GM21723 (cell line): ENCODE results near the gene PGPEP1.
A peak's percentile ranks its signal among the peaks of the same experiment; 100 is the strongest.
"Not testable (repeated sequence)": the region's sequence is repeated elsewhere in the genome, so short reads cannot be mapped to it uniquely, and the experiment has no call there.

ENCODE experiments used
- ATAC-seq: cut with Tn5 transposase; IDR thresholded peaks from one replicate; pipeline ENCODE4 v1.9.1; 2021; ENCODE audit warnings: mild to moderate bottlenecking, moderate library complexity; ENCODE audit not compliant: unreplicated experiment

Gene PGPEP1

DNA sequence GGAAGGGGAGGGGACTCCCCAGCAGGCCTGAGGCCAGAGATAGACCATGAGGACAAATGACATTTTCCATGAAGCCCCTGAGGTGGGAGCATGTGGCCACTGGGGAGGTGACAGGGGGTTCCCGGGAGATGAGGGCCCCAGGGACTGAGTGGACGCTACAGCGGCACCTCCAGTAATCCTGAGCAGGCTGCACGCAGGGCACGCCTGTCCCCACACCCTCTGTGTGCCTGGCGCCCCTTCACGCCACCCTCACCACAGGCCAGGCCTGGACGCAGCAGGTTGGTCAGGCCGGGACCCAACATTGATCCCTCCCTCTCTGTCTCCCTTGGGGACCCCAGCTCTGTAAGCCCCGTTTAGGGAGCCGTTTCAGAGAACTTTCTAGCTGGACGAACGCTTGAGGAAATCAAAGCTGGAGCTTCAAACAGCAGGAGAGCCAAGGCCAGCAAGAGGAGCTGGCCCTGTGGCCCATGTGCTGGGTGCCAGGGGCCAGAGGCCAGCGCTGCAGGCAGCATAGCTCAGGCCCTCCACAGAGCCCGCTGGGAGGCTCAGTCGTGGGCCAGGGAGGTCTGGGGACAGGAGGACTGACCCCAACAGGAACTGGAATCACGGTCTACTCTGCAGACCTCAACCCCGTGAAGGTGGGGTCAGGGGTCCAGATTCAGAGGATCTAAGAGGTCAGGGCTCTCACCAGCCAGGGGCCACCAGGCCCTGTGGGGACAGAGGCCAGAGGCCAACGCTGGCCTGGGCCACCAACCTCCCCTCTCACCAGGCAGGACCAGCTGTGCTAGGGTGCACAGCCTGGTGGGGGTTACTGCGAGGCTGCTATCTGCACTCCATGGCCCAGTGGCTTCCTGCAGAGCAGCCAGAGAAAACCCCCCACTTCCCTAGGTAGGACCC is 32.1 kb upstream of the PGPEP1 start:
- ATAC-seq: no peak

DNA sequence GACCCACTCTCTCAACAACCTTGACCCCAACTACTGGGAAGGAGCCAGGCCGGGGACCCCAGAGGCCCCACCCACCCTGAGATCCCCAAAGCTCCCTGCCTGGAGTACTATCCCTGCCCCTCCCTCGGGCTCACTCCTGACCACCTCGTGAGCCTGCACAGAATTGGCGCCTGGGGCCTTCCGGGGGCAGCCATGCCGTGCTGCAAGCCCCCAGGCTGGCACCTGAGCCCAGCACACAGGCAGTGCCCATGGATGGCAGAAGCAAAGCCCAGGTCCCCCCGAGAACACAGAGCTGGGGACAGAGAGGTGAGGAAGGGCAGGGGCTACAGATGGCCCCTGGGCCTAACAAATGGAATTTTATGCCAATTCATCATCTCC is 31.5 kb upstream of the PGPEP1 start:
- no peak for ATAC-seq

DNA sequence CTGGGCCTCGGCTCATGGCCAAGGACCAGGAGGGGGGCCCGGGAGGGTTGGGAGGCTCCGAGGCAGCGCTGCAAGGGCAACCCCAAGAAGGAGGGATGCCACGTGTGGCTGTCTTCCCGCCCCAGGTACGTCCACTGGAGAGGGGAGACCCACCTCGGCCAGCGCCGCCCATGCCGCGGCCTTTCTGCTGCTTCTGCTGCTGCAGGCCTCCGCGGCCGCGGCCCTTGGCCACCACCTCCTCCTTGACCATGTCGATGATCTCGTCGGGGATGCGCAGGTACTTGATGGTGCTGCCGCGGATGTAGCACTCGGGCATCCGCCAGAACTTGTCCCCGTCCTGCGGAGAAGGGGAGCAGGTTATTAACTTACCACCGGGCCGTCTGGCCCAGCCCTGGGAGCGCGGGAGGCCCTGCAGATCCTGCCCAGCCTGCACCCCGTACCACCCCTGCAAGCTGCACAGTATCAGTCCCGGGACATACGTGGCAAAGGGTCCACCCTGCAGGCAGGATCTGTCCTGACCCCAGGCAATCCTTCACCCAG is 30.8 kb upstream of the PGPEP1 start:
- ATAC-seq: no peak

DNA sequence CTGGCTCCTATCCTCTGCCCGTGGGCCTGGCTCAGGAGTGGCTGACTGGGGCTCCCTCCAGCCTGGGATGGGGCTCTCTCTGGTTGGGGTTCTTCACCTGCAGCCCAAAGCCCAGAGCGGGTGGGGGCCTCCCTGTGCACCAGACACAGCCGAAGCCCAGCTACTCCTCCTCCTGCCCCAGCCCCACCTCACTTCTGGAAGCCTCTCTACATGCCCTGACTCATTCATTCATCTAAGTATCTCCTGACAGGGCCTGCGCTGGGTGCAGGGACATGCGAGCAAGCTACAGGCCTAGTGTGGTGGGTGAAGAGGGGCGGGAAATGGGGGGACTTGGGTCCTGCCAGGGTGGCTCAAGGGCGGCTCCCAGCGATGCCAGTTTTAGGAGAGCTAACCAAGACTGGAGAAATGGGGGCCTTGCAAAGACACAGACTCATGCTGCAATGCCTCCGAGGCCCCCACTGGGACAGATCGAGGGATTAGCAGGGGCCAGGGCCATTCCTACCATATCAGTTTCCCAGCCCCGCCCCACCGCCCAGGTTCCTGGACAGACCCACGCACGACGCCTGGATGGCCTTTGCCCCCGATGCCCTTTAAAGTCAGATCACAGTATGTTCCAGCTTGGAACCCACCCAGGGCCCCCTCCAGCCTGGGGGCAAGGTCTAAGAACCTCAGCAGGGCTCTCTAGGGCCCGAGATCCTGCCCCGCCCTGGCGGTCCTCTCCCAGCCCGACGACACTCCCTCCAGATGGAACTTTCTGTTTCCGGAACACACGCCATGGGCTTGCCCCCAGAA is 30.1 kb upstream of the PGPEP1 start:
- no peak for ATAC-seq

DNA sequence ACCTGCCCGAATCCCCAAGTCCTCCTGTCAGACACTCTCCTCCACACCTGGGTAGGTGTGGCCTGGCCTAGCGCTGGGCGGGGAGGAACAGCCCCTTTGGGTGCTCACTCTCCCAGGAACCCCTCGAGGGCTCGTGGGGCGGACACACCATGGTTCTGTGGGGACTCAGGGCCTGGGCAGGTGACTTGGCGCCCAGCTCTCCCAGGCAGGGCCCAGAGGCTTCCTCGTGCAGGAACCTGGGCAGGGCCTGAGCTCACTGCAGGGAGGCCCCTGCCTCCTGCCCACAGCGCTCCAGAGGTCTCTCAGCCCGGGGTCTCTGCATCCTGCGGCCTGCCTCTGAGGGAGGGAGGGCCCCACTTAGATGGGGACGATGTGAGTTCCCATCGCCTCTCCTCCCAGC is 29.4 kb upstream of the PGPEP1 start:
- ATAC-seq: no peak

DNA sequence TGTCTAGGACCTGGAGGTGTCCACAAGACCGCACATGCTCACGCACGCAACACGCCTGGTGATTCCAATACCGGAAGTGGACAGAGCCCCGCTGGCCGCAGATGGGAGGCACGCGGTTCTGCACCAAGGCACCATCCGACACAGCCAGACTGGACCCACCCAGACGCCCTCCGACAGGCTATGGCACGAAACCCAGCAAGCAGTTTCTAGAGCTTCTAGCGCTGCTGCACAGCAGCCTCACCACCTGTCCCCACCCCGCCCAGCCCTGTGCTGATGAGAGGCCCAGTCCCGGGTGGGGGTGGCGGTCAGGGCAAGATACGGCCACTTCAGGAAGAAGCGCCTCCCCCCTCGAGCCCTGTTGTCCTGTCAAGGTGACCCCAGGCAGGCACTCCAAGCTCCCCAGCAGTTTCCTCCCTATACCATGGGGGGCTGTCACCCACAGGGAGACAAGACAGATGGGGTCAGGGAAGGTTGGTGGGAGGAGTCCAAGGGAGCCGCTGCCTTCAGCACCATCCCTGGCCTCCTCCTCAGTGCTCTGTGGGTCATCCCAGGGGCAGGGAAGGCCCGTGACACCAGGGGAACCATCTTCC is 28.8 kb upstream of the PGPEP1 start:
- no peak for ATAC-seq

DNA sequence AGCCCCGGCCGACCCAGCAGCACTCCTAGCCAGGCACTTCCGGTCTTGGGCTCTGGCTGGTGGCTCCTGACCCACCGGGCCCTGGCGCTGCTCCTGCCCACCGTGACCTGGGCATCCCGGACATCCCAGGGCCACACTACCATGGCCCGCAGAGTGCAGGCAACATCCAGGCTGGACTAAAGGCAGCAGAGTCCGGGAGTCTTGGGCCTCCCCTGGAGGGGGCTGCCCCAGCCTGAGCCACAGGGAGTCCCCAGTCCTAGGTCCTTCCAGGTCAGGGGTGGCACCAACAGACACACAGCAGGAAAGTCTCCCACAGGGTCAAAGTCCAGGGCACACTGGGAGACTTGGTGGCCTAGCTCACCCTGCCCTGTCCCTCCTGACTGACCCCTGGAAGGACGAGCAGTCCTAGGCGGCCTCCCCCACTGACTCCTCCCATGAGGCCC is 28.3 kb upstream of the PGPEP1 start:
- no peak for ATAC-seq

DNA sequence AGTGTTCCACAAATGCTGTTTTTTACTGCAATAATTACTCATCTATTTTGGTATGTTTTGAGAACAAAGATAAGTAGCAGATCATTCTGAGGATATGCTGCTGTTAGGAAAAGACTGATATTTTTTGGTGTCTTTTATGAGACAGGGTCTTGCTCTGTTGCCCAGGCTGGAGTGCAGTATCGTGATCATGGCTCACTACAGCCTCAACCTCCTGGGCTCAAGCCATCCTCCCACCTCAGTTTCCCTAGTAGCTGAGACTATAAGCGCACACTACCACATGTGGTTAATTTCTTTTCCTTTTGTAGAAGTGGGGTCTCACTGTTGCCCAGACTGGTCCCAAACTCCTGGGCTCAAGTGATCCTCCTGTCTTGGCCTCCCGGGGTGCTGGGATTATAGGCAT is 27.0 kb upstream of the PGPEP1 start:
- ATAC-seq: no peak

DNA sequence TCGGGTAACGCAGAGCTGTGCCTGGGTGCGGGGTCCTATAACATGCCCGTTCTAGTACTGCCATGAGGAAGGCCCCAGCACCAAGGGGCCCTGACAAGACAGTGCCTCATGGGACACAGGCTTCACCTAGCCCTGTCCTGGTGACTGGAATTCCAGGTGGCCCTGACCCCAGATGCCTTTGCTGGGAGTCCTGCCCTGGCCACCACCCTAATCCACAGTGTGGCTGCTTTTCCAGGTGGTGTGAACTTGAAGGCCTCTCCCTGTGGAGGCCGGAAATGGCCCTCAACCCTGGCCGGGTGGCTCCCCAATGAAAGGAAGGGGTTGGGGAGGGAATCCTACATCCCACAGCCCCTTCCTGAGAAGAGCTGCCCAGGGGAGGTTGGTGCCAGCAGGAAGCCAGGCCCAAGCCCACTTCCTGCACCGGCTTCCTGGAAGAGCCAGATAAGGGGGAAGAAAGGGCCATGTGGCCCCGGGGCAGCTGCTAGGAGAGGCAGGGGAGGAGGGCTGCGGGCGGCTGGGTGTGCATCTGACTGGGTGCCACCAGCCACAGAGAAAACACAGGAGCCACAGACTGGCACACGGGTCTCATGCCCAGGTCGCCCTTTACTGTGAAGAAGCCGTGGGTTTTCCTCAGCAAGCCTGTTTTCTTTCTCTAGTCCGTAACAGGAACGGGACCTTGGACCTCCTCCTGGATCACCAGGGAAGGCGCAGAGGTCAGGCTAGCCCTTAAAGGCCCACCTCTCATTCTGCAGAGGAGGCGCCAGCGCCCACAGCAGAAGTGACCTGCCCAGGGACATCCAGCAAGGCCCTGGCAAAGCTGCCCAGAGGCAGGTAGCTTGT is 22.2 kb upstream of the PGPEP1 start:
- ATAC-seq: no peak

DNA sequence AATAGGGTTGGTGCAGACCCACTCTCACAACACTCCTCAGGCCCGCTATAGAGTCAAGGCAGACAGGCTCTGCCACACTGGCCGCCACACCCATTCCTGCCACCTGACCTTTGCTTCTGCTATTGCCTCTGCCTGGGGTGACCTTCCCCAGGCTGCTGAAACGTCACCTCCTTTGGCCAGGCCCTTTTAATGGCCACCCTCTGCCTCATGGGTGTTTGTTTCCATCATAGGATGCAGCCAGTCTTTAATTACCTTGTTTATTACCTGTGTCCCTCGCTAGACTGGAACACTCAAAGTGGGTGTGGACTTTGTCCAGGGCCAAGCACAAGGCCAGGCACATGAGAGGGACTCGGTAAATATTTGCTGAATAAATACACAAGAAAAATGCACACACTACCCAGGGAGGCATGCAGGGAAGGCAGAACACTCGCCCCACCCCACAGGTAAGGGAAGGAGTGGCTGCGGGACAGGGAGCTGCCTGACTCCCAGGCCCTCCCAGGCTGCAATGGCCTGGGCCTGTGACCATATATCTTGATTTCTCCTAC is 20.7 kb upstream of the PGPEP1 start:
- no peak for ATAC-seq

DNA sequence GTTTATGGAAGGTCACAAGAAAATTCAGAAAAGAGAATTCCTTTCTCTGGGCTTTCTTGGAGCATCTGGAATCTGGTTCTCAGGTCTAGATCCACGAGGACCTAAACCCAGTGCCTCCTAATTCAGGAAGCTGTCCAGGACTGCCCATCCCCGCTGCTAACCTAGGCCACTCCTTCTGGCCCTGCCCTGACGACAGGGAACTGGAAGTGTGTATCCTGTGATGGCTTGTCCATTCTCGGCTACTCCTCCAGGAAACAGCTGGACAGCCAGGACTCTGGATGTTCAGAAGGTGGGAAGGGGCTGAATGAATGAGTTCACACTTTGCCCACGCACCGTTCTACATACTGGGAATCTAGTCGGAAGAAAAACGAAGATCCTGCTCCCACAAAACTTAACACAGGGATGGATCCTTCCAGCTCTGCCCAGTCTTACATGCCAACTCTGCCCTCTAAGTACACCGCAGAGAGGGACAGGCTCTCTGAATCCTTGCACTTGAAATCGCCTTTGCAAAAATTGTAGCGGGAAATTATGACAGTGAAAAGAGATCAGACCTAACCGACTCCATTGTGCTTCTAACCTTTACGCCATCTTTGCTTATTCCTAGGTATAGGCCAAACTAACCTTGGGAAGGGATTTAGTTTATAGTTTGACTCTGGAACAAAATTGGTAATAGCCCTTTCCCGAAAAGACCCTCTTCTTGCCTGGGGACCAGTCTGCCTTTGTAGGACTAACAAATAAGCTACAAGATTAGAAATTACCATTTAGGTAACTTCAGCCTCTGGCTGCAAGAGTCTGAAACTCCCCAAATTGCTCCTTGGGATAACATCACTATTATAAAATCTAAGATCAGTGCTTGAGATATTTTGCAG is 19.3 kb upstream of the PGPEP1 start:
- no peak for ATAC-seq

DNA sequence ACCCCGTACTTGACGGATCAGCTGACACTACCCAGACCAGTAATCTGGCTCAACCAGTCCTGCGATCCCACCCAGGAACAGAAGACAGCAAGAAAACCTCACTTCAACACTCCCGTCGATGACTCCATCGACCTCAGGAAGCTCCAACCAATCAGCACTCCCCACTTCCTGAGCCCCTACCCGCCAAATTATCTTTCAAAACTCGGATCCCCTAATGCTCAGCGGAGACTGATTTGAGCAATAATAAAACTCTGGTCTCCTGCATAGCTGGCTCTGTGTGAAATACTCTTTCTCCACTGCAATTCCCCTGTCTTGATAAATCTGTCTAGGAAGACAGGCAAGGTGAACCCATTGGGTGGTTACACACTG is 18.7 kb upstream of the PGPEP1 start:
- ATAC-seq: no peak

DNA sequence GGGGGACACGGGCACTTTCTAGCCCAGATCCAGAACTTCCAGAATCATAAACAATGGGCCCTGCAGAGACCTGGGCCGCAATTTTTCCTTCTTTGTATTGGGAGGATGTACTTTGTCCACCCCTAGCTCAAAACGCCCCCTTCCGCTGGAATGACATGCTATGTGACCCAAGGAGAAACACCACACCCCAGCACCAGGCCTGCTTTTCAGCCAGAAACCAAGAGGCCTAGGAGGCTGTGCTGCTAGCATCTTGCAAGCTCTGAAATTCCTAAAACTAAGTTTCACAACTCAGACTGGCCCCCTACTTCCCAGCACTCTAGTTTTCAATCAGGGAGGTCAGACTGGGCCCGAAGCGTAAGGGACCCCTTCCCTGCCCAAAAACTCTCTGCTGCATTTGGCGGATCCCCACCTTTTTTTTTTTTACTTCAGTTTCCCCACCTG is 18.1 kb upstream of the PGPEP1 start:
- no peak for ATAC-seq

DNA sequence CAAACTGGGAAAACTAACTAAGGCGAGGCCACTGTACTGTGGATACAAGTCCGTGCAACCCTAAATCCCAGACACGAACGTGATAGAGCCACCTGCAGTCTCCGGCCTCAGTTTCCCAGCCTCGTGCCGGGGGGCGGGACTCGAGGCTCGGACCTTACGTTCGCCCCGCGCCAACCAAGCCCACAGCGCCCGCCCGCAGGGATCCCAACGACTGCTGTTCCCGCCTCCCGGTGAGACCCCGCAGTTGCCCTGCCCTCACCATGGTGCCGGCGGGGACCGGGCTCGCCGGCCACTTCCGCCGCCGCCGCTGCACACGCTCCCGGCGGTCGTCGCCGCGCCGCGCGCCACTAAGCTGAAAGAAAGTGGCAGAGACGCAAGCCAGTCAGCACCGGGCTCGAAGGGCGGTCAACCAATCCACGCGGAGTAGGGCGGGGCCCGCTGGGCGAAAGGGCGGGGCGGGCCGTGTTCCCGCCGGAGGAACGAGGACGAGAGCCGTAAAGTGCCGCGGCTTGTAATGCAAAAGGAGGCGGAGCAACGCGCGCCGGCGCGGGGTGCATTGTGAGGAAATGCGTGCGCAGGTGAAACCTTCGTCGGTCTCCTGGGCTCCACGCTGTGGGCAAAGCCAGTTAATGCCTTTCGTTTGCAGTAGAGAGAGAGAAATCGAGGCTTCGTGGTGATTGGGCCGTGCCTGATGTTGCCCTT is 17.5 kb upstream of the PGPEP1 start, which contains the start of gene LSM4:
Gene LSM4 (minus strand): TSS at position 318 of the 702 bp plus-strand sequence. CDS start 56 bp downstream, at position 262.
- ATAC-seq: peak; percentile 82

DNA sequence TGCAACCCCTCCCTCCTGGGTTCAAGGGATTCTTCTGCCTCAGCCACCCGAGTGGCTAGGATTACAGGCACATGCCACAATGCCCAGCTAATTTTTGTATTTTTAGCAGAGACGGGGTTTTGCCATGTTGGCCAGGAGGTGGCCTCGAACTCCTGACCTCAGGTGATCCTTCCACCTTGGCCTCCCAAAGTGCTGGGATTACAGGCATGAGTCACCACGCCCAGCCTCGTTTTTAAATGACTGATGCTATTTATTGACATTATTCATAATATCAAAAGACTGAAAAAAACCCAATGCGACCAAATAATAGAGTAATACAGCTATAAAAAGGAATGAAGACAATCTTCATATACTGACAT is 16.0 kb upstream of the PGPEP1 start:
- not testable (repeated sequence) for ATAC-seq

DNA sequence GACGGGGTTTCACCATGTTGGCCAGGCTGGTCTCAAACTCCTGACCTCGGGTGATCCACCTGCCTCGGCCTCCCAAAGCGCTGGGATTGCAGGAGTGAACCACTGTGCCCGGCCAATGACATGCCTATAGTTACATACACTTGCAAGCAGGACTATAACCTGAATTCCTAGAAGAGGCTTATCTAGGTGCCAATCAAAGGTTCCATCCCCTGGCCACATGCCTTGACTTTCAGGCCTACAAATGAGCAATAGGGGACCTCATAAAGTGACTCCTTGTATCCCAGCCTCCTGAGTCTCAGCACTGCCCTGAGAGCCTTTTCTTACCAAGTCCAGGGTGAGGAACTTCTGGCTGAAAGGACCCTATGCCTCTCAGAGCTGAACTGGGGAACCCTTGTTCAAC is 13.6 kb upstream of the PGPEP1 start:
- ATAC-seq: no peak

DNA sequence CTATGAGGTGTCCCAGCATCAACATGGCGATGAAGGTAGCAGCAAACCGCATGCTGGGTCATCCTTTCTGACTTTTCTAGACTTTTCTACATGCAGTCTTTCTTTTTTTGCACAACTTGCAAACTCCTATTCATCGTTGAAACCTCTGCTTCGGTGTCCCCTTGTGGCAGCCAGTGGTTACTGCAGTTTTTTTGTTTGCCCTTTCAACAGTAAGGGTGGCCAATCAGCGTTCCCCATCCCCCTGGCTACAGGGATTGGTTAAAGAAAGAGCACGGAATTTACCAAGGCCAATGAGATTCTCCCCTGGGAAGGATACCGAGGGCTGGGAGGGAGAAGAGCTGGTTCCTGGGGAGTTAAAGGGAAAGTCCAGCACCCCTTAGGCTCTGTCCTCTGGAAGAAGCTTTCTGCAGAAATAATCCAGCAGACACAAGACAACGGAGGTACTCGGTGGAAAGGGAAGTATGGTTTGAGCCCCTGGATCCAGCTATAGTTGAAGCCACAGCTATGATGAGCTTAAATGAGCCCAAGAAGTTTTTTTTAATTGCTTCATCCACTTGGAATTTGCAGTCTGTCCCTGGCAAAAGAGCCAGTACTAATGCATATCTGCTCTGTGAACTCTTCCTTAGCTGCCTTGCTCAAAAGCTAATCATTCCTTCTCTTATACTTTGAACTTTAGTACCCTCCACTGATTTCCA is 11.9 kb upstream of the PGPEP1 start:
- ATAC-seq: peak; percentile 79

DNA sequence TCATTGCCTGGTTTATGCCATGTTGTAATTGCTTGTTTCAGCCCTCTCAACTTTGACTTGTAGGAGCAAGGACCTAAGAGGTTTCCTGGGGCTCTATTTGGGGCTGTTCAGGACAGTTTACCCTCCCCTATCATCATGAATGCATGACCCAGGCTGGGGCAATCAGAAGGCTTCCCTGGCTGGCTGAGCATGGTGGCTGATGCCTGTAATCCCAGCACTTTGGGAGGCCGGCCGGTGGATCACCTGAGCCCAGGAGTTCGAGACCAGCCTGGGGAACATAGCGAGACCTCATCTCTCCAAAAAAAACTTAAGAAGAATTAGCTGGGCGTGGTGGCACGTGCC is 11.4 kb upstream of the PGPEP1 start:
- no peak for ATAC-seq
